Endothelial cell of umbilical vein (primary cell): ENCODE measurements around the gene CLEC4E. TPM values are rescaled to one million over a fixed set of nuclear protein-coding genes. Genes with fewer than 3 reads are reported as not detected.

ENCODE experiments used
- BruUV-seq: library from RNA; stranded (reverse); fragments of 400-500 nt; replicated peaks from 2 replicates; lab custom pipeline; 2021; lab: Mats Ljungman, UMichigan
- CTCF ChIA-PET: fragments of 300-600, 350-600 bp; sonication (Branson Sonifier 250); formaldehyde crosslinking; loops from one replicate; lab custom pipeline; 2021; ENCODE audit warnings: antibody characterized with exemption, inconsistent platforms; lab: Charles Lee
- POLR2A ChIA-PET: fragments of 300-600, 350-600 bp; sonication (Branson Sonifier 250); formaldehyde crosslinking; loops from one replicate; lab custom pipeline; 2021; ENCODE audit warnings: antibody characterized with exemption, inconsistent platforms; lab: Charles Lee
- DNase-seq: peaks from one replicate; pipeline ENCODE4 v3.0.0-alpha.2; 2011; ENCODE audit warnings: low read depth, low spot score
- FAIRE-seq: peaks from 2 replicates; lab custom pipeline; 2011; peaks lifted over from hg19 to GRCh38; lab: Jason Lieb, UNC
- H2AFZ ChIP-seq: 2 replicates; pipeline ENCODE4 v1.6.0; 2012; ENCODE audit warnings: low read depth, low read length, control low read depth, inconsistent platforms
- H3K27ac ChIP-seq: 2 replicates; pipeline ENCODE4 v1.5.1; 2011; ENCODE audit warnings: low read depth, mild to moderate bottlenecking, control low read depth, low read length, moderate library complexity; ENCODE audit not compliant: insufficient read depth
- H3K27me3 ChIP-seq, 2 experiments: 2 replicates each; pipeline versions ENCODE4 v1.6.0 to v1.6.1; 2011; ENCODE audit warnings: low read length in 2 of 2, mixed read lengths in 1 of 2; ENCODE audit not compliant: control insufficient read depth in 2 of 2, insufficient read depth in 2 of 2
- H3K36me3 ChIP-seq, 2 experiments: 2 replicates in 1 of 2; 3 replicates in 1 of 2; pipeline ENCODE4 v1.5.1; 2011; ENCODE audit warnings: low read length in 2 of 2, mild to moderate bottlenecking in 1 of 2, moderate library complexity in 1 of 2; ENCODE audit not compliant: control insufficient read depth in 2 of 2, insufficient read depth in 2 of 2; ENCODE audit errors: extremely low read depth in 1 of 2
- H3K4me1 ChIP-seq: 3 replicates; pipeline ENCODE4 v1.5.1; 2011; ENCODE audit warnings: mild to moderate bottlenecking, low read length; ENCODE audit not compliant: control insufficient read depth, insufficient read depth; ENCODE audit errors: extremely low read depth
- H3K4me2 ChIP-seq: 2 replicates; pipeline ENCODE4 v1.6.1; 2011; ENCODE audit warnings: low read length, control low read depth, mixed read lengths; ENCODE audit not compliant: insufficient read depth
- H3K4me3 ChIP-seq, 3 experiments: fragments of 200-600 bp in 1 of 3; sonication (generic), shearing (Covaris generic) in 1 of 3; replicated peaks in 1 of 3; 2 replicates each; pipeline ENCODE4 v1.5.1; 2011 to 2016; ENCODE audit warnings: control low read depth in 3 of 3, low read length in 3 of 3, mild to moderate bottlenecking in 2 of 3, inconsistent platforms in 1 of 3, low read depth in 1 of 3, moderate library complexity in 1 of 3; ENCODE audit not compliant: insufficient read depth in 1 of 3
- H3K79me2 ChIP-seq: 2 replicates; pipeline ENCODE4 v1.6.0; 2012; ENCODE audit warnings: low read length, inconsistent platforms; ENCODE audit not compliant: control insufficient read depth, insufficient read depth
- H3K9ac ChIP-seq: replicated peaks from 2 replicates; pipeline ENCODE3; 2011; ENCODE audit warnings: low read length, control low read depth; ENCODE audit not compliant: insufficient read depth; ENCODE audit errors: extremely low read depth
- H3K9me1 ChIP-seq: replicated peaks from 3 replicates; pipeline ENCODE4 v1.6.0; 2011; ENCODE audit warnings: mild to moderate bottlenecking, low read length; ENCODE audit not compliant: control insufficient read depth, insufficient read depth; ENCODE audit errors: extremely low read depth
- H3K9me3 ChIP-seq: replicated peaks from 2 replicates; pipeline ENCODE4 v1.5.1; 2012; ENCODE audit warnings: low read length, inconsistent platforms; ENCODE audit not compliant: control insufficient read depth, insufficient read depth
- H4K20me1 ChIP-seq: replicated peaks from 2 replicates; pipeline ENCODE3; 2011; ENCODE audit warnings: mild to moderate bottlenecking, low read length; ENCODE audit not compliant: control insufficient read depth, insufficient read depth; ENCODE audit errors: extremely low read depth
- EZH2 ChIP-seq: IDR thresholded peaks from 2 replicates; pipeline ENCODE4 v1.6.1; 2012; ENCODE audit warnings: borderline replicate concordance, low read depth, mild to moderate bottlenecking, moderate library complexity, low read length, inconsistent platforms; ENCODE audit not compliant: severe bottlenecking
- FOS ChIP-seq: IDR thresholded peaks from 2 replicates; pipeline ENCODE4 v1.6.1; 2011; ENCODE audit warnings: mild to moderate bottlenecking, low read length, moderate library complexity, borderline replicate concordance; ENCODE audit not compliant: insufficient read depth
- GATA2 ChIP-seq: IDR thresholded peaks from 2 replicates; pipeline ENCODE4 v1.7.0; 2011; ENCODE audit warnings: low read depth, mild to moderate bottlenecking, moderate library complexity, mixed read lengths, low read length; ENCODE audit not compliant: insufficient read length, insufficient read depth
- JUN ChIP-seq: IDR thresholded peaks from 2 replicates; pipeline ENCODE4 v1.6.1; 2011; ENCODE audit warnings: borderline replicate concordance, low read depth; ENCODE audit not compliant: insufficient read length, insufficient read depth
- MYC ChIP-seq: IDR thresholded peaks from one replicate; pipeline ENCODE4 v1.6.1; 2011; ENCODE audit warnings: mild to moderate bottlenecking, low read depth, low read length
- POLR2A ChIP-seq: IDR thresholded peaks from 2 replicates; pipeline ENCODE4 v1.6.1; 2012; ENCODE audit warnings: low read depth, mild to moderate bottlenecking, control low read depth, low read length
- POLR2AphosphoS5 ChIP-seq: IDR thresholded peaks from 2 replicates; pipeline ENCODE4 v1.6.1; 2012; ENCODE audit warnings: low read depth, mild to moderate bottlenecking, control low read depth, low read length, moderate library complexity; ENCODE audit not compliant: insufficient read depth
- dilution Hi-C: fragments of 300-500 bp; cut with MboI; formaldehyde crosslinking; loops from one replicate; pipeline ENCODE4 v1.15.0; 2019; ENCODE audit warnings: low sequenced_read_pairs; ENCODE audit not compliant: extremely low pct_ligation_motif_present
- intact Hi-C: fragments of 100-400 bp; cut with micrococcal nuclease; formaldehyde crosslinking; loops from one replicate; pipeline ENCODE4 v1.10.0; 2022
- polyA plus RNA-seq, 4 experiments: library from polyadenylated mRNA; depleted of rRNA in 3 of 4; stranded (reverse) in 3 of 4; unstranded in 1 of 4; fragments of >200 nt; gene quantifications; 2 replicates each; pipeline versions ENCODE4 v1.2.1 to v1.2.3, GENCODE V29; 2011 to 2012; ENCODE audit warnings: missing spikeins in 1 of 4
- total RNA-seq: library from RNA; stranded (reverse); gene quantifications from 2 replicates; pipeline ENCODE4 v1.2.3, GENCODE V29; 2021
- TF ChIP-seq, protein P1 (sequence below), 2 donors: IDR thresholded peaks; 1 replicate in 1 of 2; 2 replicates in 1 of 2; pipeline ENCODE4 v1.5.1; 2011; ENCODE audit warnings: low read length in 2 of 2, mild to moderate bottlenecking in 2 of 2, moderate library complexity in 2 of 2, control low read depth in 1 of 2, inconsistent platforms in 1 of 2, low read depth in 1 of 2; ENCODE audit not compliant: insufficient read depth in 1 of 2; ENCODE audit errors: extremely low read depth in 1 of 2
- TF ChIP-seq, protein P2 (sequence below): IDR thresholded peaks from 2 replicates; pipeline ENCODE4 v1.6.1; 2011; ENCODE audit not compliant: insufficient read depth, insufficient read length

CLEC4E gene
- total and polyA plus RNA-seq, 2 donors (not counting 3 experiments of a cell fraction or from before 2014, with no cell fraction given): not detected

GRCh38 chr12:8564656-8565055 lies 24.0 kb upstream of the CLEC4E start:
- DNase-seq: no peak
- Histone ChIP-seq H3K4me1 (no peaks in the 10 kb centered on the region), H3K9me3 (no peaks in the 10 kb centered on the region), H4K20me1 (no peaks in the 10 kb centered on the region), H3K27ac (no peak overlapping the region), H2AFZ (no peak overlapping the region), H3K9me1 (no peaks in the 10 kb centered on the region), H3K4me2 (no peak overlapping the region), H3K27me3 (peaks cover 2 to 10% of the 10 kb centered on the region in 2 experiments), H3K9ac (no peak overlapping the region), H3K79me2 (no peaks in the 10 kb centered on the region), H3K4me3 (no peak overlapping the region), H3K36me3 (no peaks in the 10 kb centered on the region)
- ChIA-PET CTCF (interaction anchor here (0.6 to 1.3 kb wide), 5 partner anchors 20 to 345 kb away, joined by 3 to 9 read pairs (median 6); no protein-coding TSS in a partner anchor), POLR2A (no interaction called here)
- intact Hi-C loops (no loop called here), dilution Hi-C loops (no loop called here)
- FAIRE-seq: no peak
- TF ChIP-seq POLR2AphosphoS5 (no peak), GATA2 (no peak), JUN (no peak), FOS (no peak), EZH2 (no peak), MYC (no peak), POLR2A (no peak)
- TF ChIP-seq, protein P1, sequence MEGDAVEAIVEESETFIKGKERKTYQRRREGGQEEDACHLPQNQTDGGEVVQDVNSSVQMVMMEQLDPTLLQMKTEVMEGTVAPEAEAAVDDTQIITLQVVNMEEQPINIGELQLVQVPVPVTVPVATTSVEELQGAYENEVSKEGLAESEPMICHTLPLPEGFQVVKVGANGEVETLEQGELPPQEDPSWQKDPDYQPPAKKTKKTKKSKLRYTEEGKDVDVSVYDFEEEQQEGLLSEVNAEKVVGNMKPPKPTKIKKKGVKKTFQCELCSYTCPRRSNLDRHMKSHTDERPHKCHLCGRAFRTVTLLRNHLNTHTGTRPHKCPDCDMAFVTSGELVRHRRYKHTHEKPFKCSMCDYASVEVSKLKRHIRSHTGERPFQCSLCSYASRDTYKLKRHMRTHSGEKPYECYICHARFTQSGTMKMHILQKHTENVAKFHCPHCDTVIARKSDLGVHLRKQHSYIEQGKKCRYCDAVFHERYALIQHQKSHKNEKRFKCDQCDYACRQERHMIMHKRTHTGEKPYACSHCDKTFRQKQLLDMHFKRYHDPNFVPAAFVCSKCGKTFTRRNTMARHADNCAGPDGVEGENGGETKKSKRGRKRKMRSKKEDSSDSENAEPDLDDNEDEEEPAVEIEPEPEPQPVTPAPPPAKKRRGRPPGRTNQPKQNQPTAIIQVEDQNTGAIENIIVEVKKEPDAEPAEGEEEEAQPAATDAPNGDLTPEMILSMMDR (IDR thresholded peaks at IDR 0.05; ENCODE audit: extremely low read depth in 1 of 2, insufficient read depth in 1 of 2, low read depth in 1 of 2, low read length in 2 of 2): no peak
- TF ChIP-seq, protein P2, sequence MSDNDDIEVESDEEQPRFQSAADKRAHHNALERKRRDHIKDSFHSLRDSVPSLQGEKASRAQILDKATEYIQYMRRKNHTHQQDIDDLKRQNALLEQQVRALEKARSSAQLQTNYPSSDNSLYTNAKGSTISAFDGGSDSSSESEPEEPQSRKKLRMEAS: no peak
- BruUV-seq: no TSS peak
